Duodenal mucosa (tissue), 2 donors: ENCODE data around the gene SGIP1.
"Not testable (repeated sequence)": the region's sequence is repeated elsewhere in the genome, so short reads cannot be mapped to it uniquely, and the experiment has no call there.

Experiments used
- H3K27ac ChIP-seq: one replicate; pipeline ENCODE4 v1.7.0; 2013; ENCODE audit warnings: low read depth, low read length
- H3K27me3 ChIP-seq, 2 donors: one replicate each; pipeline ENCODE4 v1.7.0; 2013; ENCODE audit warnings: low read length in 2 of 2, control low read depth in 1 of 2; ENCODE audit not compliant: insufficient read depth in 2 of 2, control insufficient read depth in 1 of 2
- H3K36me3 ChIP-seq, 2 donors: one replicate each; pipeline ENCODE4 v1.7.0; 2013; ENCODE audit warnings: low read length in 2 of 2, control low read depth in 1 of 2; ENCODE audit not compliant: insufficient read depth in 2 of 2, control insufficient read depth in 1 of 2
- H3K4me1 ChIP-seq, 2 donors: one replicate each; pipeline ENCODE4 v1.7.0; 2013; ENCODE audit warnings: low read length in 2 of 2, control low read depth in 1 of 2; ENCODE audit not compliant: insufficient read depth in 2 of 2, control insufficient read depth in 1 of 2
- H3K4me3 ChIP-seq, 2 donors: one replicate each; pipeline ENCODE4 v1.7.0; 2013; ENCODE audit warnings: low read length in 2 of 2, low read depth in 1 of 2
- H3K9ac ChIP-seq, 2 donors: one replicate each; pipeline ENCODE4 v1.7.0; 2013; ENCODE audit warnings: low read length in 2 of 2, low read depth in 1 of 2
- H3K9me3 ChIP-seq, 2 donors: one replicate each; pipeline ENCODE4 v1.7.0; 2013; ENCODE audit warnings: low read length in 2 of 2, control low read depth in 1 of 2; ENCODE audit not compliant: control insufficient read depth in 1 of 2

SGIP1 gene

GRCh38 chr1:66770694-66771093 is 236.7 kb downstream of the SGIP1 start:
- no peak overlapping the region for H3K4me3 ChIP-seq
- H3K27me3 ChIP-seq: no peaks in the 10 kb centered on the region
- H3K9me3 ChIP-seq: no peaks in the 10 kb centered on the region
- no peak overlapping the region for H3K27ac ChIP-seq
- no peaks in the 10 kb centered on the region for H3K4me1 ChIP-seq
- no peaks in the 10 kb centered on the region for H3K36me3 ChIP-seq
- no peak overlapping the region for H3K9ac ChIP-seq

DNA sequence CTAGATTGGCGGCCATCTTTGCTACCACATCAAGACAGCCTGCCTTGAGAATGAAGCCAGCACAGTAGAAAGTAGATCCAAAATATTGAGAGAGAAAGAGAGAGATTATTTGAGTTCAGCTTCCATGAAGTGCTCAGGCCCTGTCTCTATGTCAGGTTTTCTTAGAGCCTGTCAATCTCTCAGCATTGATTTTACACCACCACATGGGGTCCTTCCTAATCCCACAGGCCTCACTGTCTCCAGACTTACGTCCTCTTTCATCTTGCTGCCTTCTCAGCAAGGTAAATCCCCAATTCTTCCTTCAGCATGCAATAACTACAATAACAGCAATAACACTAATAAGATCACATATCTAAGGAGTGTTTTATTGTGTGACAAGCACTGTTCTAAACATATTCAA is 239.3 kb downstream of the SGIP1 start:
- H3K9ac ChIP-seq: no peak overlapping the region
- H3K27me3 ChIP-seq: no peaks in the 10 kb centered on the region
- no peak overlapping the region for H3K27ac ChIP-seq
- H3K4me3 ChIP-seq: no peak overlapping the region
- H3K36me3 ChIP-seq: no peaks in the 10 kb centered on the region
- no peaks in the 10 kb centered on the region for H3K9me3 ChIP-seq
- no peaks in the 10 kb centered on the region for H3K4me1 ChIP-seq

DNA sequence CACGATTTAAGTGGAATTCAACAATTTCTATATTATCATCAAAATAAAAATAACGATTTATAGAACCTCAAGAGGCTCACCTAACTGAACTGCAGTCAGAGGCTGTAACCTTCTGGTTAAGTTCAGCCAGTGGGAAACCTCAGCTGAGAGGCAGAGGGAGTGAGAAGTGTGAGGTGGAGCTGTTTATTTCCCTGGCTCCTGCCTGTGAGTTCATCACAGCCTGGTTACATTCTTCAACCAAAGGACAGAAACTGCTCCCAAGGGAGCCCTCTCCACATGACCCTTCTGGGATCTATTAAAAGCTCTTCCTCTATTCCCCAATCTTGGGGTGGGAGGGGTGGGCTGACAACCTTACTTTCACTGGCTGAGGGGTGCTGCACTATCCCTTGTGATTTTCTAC is 240.5 kb downstream of the SGIP1 start:
- no peaks in the 10 kb centered on the region for H3K4me1 ChIP-seq
- H3K36me3 ChIP-seq: no peaks in the 10 kb centered on the region
- no peak overlapping the region for H3K27ac ChIP-seq
- H3K4me3 ChIP-seq: no peak overlapping the region
- H3K9ac ChIP-seq: no peak overlapping the region
- H3K9me3 ChIP-seq: no peaks in the 10 kb centered on the region
- H3K27me3 ChIP-seq: no peaks in the 10 kb centered on the region

GRCh38 chr1:66775646-66776045 is 241.7 kb downstream of the SGIP1 start:
- Histone ChIP-seq H3K4me1 (no peaks in the 10 kb centered on the region), H3K4me3 (no peak overlapping the region), H3K27ac (no peak overlapping the region), H3K36me3 (no peaks in the 10 kb centered on the region), H3K27me3 (no peaks in the 10 kb centered on the region), H3K9me3 (no peaks in the 10 kb centered on the region), H3K9ac (no peak overlapping the region)

DNA sequence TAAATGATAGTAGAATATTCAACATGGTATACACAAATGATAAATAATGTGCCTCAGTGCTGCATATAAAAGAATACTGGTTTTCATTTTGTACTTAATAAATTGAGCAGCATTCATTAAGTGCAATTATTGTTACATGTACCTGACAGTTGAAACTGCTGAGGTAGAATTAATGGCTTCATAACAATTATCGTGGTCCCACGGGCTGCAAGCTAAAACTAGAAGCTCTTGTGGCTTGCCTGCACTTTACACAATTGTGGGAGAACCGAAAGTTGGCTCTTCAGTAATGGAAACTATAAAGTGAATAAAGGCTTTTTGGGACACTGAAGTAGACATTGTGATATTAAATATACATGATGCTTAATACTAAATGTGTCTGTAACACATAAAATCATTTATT is 243.9 kb downstream of the SGIP1 start:
- Histone ChIP-seq H3K4me1 (no peaks in the 10 kb centered on the region), H3K4me3 (no peak overlapping the region), H3K36me3 (no peaks in the 10 kb centered on the region), H3K9me3 (no peaks in the 10 kb centered on the region), H3K27ac (no peak overlapping the region), H3K9ac (no peak overlapping the region), H3K27me3 (no peaks in the 10 kb centered on the region)

- no peak overlapping the region for H3K4me3 ChIP-seq
- no peak overlapping the region for H3K27ac ChIP-seq
- H3K36me3 ChIP-seq: no peaks in the 10 kb centered on the region
- H3K9me3 ChIP-seq: no peaks in the 10 kb centered on the region
- H3K9ac ChIP-seq: no peak overlapping the region
- H3K4me1 ChIP-seq: no peaks in the 10 kb centered on the region
- no peaks in the 10 kb centered on the region for H3K27me3 ChIP-seq
These were observed 244.3 kb downstream of the SGIP1 start for GRCh38 chr1:66778266-66778665.

- no peaks in the 10 kb centered on the region for H3K9me3 ChIP-seq
- no peaks in the 10 kb centered on the region for H3K4me1 ChIP-seq
- H3K4me3 ChIP-seq: no peak overlapping the region
- no peak overlapping the region for H3K9ac ChIP-seq
- no peaks in the 10 kb centered on the region for H3K27me3 ChIP-seq
- H3K27ac ChIP-seq: no peak overlapping the region
- H3K36me3 ChIP-seq: no peaks in the 10 kb centered on the region
These were observed 245.0 kb downstream of the SGIP1 start for GRCh38 chr1:66778969-66779368.

GRCh38 chr1:66779475-66780078 is 245.6 kb downstream of the SGIP1 start:
- no peak overlapping the region for H3K9ac ChIP-seq
- no peak overlapping the region for H3K4me3 ChIP-seq
- H3K9me3 ChIP-seq: no peaks in the 10 kb centered on the region
- no peaks in the 10 kb centered on the region for H3K27me3 ChIP-seq
- no peaks in the 10 kb centered on the region for H3K36me3 ChIP-seq
- H3K4me1 ChIP-seq: no peaks in the 10 kb centered on the region
- no peak overlapping the region for H3K27ac ChIP-seq

DNA sequence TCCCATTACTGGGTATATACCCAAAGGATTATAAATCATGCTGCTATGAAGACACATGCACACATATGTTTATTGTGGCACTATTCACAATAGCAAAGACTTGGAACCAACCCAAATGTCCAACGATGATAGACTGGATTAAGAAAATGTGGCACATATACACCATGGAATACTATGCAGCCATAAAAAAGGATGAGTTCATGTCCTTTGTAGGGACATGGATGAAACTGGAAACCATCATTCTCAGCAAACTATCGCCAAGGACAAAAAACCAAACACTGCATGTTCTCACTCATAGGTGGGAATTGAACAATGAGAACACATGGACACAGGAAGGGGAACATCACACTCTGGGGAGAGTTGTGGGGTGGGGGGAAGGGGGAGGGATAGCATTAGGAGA is 251.8 kb downstream of the SGIP1 start:
- not testable (repeated sequence) for H3K9me3 ChIP-seq, H3K4me3 ChIP-seq, H3K27ac ChIP-seq, H3K9ac ChIP-seq, H3K27me3 ChIP-seq, H3K36me3 ChIP-seq, H3K4me1 ChIP-seq

- Histone ChIP-seq H3K27me3 (no peaks in the 10 kb centered on the region), H3K9me3 (no peaks in the 10 kb centered on the region), H3K9ac (no peak overlapping the region), H3K27ac (no peak overlapping the region), H3K4me3 (no peak overlapping the region), H3K36me3 (no peaks in the 10 kb centered on the region), H3K4me1 (no peaks in the 10 kb centered on the region)
These were observed 253.7 kb downstream of the SGIP1 start for GRCh38 chr1:66787641-66788040.
